ENCODE measurements around the gene MEIS2.

MEIS2 gene

GRCh38 chr15:37100109-37100965 lies at the start of gene MEIS2:
MEIS2 (minus strand) TSS chr15:37100549; CDS start chr15:37099466, 1,083 bp downstream.
- DNase-seq: peak; percentile 90

GRCh38 chr15:37149146-37149545 lies 48.8 kb upstream of the MEIS2 start:
- DNase-seq: no peak

- no peak for DNase-seq
These were observed 48.4 kb upstream of the MEIS2 start for GRCh38 chr15:37148714-37149113.

GRCh38 chr15:37143351-37143750 lies 43.0 kb upstream of the MEIS2 start:
- DNase-seq: no peak

- no peak for DNase-seq
These were observed 42.0 kb upstream of the MEIS2 start for GRCh38 chr15:37142371-37142770.

- DNase-seq: no peak
These were observed 40.2 kb upstream of the MEIS2 start for GRCh38 chr15:37140531-37141058.

GRCh38 chr15:37138591-37139215 lies 38.4 kb upstream of the MEIS2 start:
- DNase-seq: no peak

- no peak for DNase-seq
These were observed 36.9 kb upstream of the MEIS2 start for GRCh38 chr15:37137221-37137620.

GRCh38 chr15:37136666-37137065 lies 36.3 kb upstream of the MEIS2 start:
- no peak for DNase-seq

- DNase-seq: no peak
These were observed 34.9 kb upstream of the MEIS2 start for GRCh38 chr15:37135225-37135624.

- DNase-seq: peak; percentile 19
These were observed 34.4 kb upstream of the MEIS2 start for GRCh38 chr15:37134699-37135131.

GRCh38 chr15:37134244-37134643 lies 33.9 kb upstream of the MEIS2 start:
- no peak for DNase-seq

GRCh38 chr15:37133602-37134001 lies 33.3 kb upstream of the MEIS2 start:
- peak; percentile 58 for DNase-seq

- no peak for DNase-seq
These were observed 32.6 kb upstream of the MEIS2 start for GRCh38 chr15:37132826-37133417.

- DNase-seq: no peak
These were observed 31.3 kb upstream of the MEIS2 start for GRCh38 chr15:37131621-37132020.

- no peak for DNase-seq
These were observed 30.0 kb upstream of the MEIS2 start for GRCh38 chr15:37130356-37130755.

GRCh38 chr15:37125143-37125542 lies 24.8 kb upstream of the MEIS2 start:
- peak; percentile 10 for DNase-seq

GRCh38 chr15:37124331-37124730 lies 24.0 kb upstream of the MEIS2 start:
- DNase-seq: peak; percentile 13

- peak; percentile 52 for DNase-seq
These were observed 22.4 kb upstream of the MEIS2 start for GRCh38 chr15:37122703-37123102.

GRCh38 chr15:37121492-37121891 lies 21.1 kb upstream of the MEIS2 start:
- DNase-seq: no peak

- DNase-seq: no peak
These were observed 16.7 kb upstream of the MEIS2 start for GRCh38 chr15:37117030-37117429.

- no peak for DNase-seq
These were observed 15.2 kb upstream of the MEIS2 start for GRCh38 chr15:37115538-37115937.

GRCh38 chr15:37112971-37113670 lies 12.8 kb upstream of the MEIS2 start:
- DNase-seq: no peak
